Measurements from ENCODE around the gene PCDHGB7.

DNA sequence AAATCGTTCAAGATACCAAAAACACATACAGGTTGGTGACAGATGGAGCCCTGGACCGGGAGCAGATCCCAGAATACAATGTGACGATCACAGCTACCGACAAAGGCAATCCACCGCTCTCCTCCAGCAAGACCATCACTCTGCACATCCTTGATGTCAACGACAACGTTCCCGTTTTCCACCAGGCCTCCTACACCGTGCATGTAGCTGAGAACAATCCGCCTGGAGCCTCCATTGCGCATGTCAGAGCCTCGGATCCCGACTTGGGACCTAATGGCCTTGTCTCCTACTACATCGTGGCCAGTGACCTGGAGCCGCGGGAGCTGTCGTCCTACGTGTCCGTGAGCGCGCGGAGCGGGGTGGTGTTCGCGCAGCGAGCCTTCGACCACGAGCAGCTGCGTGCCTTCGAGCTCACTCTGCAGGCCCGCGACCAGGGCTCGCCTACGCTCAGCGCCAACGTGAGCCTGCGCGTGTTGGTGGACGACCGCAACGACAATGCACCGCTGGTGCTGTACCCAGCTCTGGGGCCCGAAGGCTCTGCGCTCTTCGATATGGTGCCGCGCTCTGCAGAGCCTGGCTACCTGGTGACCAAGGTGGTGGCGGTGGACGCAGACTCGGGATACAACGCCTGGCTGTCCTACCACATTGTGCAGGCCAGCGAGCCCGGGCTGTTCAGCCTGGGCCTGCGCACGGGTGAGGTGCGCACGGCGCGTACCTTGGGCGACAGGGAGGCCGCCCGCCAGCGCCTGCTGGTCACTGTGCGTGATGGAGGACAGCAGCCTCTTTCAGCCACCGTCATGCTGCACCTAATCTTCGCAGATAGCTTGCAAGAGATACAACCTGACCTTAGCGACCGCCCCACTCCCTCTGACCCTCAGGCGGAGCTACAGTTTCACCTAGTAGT is 45.7 kb upstream of the PCDHGB7 start:
- TF ChIP-seq, protein P1, sequence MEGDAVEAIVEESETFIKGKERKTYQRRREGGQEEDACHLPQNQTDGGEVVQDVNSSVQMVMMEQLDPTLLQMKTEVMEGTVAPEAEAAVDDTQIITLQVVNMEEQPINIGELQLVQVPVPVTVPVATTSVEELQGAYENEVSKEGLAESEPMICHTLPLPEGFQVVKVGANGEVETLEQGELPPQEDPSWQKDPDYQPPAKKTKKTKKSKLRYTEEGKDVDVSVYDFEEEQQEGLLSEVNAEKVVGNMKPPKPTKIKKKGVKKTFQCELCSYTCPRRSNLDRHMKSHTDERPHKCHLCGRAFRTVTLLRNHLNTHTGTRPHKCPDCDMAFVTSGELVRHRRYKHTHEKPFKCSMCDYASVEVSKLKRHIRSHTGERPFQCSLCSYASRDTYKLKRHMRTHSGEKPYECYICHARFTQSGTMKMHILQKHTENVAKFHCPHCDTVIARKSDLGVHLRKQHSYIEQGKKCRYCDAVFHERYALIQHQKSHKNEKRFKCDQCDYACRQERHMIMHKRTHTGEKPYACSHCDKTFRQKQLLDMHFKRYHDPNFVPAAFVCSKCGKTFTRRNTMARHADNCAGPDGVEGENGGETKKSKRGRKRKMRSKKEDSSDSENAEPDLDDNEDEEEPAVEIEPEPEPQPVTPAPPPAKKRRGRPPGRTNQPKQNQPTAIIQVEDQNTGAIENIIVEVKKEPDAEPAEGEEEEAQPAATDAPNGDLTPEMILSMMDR (IDR thresholded peaks at IDR 0.05), result no peak
- TF ChIP-seq POLR2A (IDR thresholded peaks at IDR 0.05), result no peak

Measured in uterus (tissue), 2 donors.